ENCODE measurements around the gene SPHKAP.
"Not testable (repeated sequence)": the region's sequence is repeated elsewhere in the genome, so short reads cannot be mapped to it uniquely, and the experiment has no call there.

The SPHKAP gene

DNA sequence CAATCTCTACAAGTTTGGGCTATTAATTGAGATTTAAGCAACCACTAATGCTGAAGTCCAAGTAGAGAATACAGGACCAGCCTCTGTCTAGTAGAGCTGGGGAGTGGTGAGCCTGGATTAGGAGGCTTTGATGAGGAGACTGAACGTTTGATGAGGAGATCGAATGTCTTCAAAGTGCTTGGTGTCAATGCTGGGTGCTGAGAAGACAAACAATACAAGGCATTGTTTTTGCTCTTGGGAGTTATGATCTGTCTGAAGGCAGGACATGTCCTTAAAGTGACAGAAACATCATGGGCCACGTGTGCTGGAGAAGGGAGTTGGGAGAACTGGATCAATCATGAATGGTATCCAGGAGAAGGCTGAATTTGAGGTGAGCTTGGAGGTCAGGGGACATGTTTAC lies 143.6 kb downstream of the SPHKAP start:
- DNase-seq = no peak

DNA sequence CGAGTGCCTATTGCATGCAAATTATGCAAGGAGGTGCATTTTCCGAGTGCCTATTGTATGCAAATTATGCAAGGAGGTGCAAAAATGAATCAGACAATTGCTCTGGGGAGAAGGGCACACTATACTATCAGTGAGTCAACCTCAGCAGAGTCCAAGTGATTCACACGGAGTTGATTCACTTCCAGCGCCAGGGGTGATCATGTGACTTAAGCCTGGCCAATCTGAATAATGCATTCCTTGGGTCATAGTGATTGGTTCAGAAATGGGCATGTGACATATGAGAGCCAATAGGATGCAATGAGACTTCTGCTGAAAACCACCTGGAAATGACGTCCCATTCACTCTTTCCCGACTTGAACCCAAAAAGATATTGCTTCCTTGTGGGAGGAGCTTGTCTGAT lies 157.9 kb downstream of the SPHKAP start:
- no peak for DNase-seq

DNA sequence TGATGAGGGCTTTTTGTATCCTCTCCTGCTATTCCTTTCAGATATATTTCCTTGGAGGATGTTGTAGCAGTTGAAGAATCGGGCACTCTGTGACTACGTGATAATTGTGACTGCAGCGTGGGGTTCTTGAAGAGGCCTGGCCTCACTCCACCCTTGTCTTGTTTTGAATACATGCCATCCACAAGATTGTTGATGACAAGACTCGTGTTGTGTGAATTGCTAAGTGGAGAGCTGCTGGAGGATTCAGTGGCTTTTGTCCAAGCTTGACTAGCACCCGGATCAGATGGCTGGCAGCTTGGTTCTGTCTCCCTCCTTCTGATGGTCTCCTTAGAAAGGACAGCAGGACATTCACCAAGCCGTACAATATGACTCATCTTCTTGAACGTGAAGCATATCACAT lies 163.2 kb downstream of the SPHKAP start:
- no peak for DNase-seq

DNA sequence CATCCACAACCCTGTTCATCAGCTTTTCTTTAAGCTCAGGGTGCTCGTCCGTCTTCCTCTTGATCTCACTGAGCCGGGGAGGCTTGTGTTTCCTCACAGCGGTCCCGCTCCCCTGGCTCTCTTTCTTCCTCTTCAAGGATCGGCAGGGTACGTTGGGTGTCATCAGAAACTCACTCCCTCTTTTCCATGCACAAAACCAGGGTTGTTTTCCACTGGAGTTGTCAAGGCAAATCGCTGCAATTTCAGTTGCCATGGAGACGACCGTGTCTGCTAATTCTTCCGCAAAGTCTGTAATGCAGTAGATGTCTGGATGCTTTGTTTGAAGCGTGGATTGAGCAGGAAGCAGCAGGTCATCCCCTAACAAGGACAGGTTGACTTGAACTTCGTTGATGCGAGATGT lies 163.7 kb downstream of the SPHKAP start:
- DNase-seq = no peak

DNA sequence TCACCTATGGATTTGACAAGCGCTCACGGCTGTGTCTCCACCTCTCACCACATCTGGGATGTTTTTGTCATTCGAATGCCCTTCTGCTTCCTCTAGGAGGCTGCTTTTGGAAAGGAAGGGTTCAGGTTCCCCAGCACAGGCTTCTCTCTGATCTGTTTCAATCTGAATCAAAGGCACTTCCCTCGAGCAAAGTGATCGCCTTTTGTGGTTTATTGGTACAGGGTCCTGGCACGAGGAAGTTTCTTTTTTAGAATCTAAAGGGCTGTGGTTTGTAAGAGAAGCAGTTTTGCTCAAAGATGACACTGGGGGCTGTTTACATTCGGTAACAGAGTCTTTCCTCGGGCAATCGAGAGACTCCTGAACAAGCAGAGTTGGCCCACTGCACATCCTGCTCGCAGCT lies 165.1 kb downstream of the SPHKAP start:
- DNase-seq = no peak

DNA sequence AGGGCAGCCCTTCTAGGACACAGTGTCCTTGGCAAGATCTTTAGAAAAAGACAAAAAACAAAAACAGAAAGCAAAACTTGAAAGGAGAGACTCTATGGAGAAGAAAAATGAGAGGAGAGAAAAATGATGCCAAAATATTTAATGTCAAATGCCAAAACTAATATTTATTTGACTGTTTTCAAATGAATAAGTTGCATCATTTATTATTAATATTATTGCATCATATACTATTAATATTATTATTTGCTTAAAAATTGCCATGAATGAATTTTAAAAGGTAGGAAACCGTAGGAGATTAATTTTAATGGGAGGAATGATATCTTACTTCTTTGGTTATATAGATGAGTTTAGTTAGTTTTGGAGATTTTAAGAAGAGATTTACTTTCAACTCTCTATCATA lies 165.7 kb downstream of the SPHKAP start:
- DNase-seq = no peak

DNA sequence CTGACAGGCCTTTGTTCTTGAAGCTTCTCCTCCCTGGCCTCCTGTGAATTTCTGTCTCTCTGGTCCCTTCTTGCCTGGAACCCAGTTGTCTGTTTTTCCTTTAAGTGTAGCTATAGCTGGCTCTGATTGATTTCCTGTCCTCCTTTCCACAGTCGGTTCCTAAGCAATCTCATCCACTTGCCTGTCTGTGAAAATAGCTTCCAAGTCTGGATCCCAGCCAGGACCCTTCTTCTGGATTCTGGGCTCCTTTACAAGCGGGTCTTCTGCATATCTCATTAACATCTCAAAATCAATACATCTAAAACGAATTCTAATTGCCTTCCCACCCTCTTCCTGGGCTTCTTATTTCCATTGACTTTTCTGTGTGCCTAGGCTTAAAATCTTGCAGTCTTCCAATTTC lies 185.1 kb downstream of the SPHKAP start:
- DNase-seq = no peak

DNA sequence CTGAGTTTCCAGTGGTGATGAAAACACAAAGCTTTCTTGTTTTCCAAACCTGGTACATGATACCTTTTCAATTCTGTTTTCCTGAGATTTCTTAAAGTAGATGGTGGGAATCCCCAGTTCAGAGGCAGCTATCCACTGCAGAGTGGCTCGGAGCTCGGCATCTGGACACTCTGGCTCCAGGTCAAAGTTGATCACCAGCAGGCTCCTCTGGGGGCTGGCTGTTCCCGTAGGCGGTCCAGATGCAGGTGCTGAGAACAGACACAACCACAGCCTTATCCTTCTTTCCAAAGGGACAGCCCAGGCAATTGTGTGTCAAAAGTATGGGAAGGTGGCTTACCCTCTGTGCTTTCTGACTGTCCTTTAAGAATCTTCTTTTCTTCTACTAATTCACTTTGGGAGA lies 190.6 kb downstream of the SPHKAP start:
- DNase-seq = no peak

DNA sequence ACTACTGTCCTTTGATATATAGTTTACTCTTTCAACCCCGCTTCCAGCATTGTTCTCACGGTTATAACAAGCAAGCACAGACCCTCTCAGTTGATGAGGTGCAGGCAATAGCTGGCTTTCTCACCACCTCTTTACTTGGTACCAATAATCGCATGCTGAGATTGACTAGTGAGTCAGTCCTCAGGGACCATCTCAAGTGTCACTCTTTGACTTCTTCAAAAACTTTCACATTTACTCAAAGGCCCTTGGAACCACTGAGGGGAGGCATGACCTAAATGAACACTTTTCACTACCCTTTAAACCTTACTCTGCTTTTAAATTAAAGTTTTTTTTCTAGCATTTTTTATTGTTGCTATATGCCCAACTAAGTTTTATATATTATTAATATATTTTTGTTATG lies 208.2 kb downstream of the SPHKAP start:
- no peak for DNase-seq

DNA sequence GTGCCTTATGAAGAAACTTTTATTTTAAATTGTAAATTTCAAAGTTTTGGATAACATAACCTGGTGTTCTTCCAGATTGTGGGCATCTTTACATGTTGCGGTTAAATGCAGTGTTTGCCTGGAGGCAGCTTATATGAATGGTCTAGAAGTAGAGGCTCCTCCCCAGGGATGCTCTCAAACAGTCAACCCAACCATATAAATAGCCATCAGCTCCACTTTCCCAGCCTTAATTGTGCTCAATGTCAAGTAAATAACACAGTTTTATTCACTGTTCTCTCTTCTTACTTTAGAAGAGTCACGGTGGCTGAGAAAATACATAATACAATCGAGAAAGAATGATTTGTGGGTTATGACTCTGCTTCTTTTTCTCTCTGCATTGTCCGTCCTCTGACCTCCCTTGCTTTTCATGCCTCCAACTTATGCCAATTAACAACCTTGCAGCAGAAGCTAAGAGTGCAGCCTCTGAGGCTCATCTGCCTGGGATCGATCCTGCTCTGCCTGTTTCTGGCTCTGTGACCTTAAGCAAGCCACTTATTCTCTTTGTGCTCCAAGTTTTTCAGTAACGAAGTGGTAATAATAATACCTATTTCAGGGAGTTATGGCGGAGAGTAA lies 209.8 kb downstream of the SPHKAP start:
- no peak for DNase-seq

DNA sequence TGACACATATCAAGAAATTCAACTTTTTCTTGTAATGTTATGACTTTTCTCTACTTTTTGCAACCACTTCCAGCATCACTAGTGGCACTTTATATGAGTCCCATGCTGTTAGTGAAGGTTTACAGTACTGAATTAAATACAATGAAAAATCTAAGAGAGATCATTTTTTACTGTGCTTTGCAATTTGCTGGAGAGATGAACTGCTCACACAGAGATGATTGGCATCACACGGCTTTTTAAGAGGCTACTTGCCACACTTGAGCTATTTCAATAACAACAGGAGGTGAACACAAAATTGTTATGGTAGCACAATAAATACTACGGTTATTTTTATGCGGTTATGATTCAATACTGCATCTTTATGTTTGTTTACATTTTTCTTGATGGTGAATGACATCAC lies 221.2 kb downstream of the SPHKAP start:
- no peak for DNase-seq

DNA sequence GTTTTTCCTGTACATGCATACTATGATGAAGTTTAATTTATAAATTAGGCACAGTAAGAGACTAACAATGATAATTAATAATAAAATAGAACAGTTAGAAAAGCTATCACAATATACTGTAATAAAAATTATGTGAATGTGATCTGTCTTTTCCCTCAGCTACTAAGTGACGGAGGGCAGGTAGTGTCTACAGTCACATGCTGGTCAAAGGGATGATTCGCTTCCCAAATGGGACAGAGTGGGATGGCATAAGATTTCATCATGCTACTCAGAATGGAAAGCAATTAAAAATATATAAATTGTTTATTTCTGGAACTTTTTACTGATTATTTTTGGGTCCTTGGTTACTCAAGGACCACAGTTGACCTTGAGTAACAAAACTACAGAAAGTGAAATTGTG lies 238.5 kb downstream of the SPHKAP start:
- DNase-seq = no peak

DNA sequence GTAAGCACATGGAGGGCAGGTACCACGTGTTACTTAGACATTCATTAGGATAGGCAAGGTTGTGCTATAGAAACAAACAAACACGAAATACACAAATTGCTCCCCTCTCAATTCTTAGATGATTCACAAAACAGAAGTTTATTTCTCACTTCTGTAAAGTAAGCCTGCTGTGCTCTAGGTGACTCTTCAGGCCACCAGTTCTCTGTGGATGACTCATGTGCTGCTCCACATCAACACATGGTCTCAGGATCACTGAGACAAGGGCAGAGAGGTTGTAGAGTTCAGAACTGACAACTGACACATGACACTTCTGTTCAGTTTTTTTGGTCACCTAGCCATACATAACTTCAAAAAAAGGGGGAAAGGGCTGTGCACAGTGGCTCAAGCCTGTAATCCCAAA lies 239.5 kb downstream of the SPHKAP start:
- no peak for DNase-seq

DNA sequence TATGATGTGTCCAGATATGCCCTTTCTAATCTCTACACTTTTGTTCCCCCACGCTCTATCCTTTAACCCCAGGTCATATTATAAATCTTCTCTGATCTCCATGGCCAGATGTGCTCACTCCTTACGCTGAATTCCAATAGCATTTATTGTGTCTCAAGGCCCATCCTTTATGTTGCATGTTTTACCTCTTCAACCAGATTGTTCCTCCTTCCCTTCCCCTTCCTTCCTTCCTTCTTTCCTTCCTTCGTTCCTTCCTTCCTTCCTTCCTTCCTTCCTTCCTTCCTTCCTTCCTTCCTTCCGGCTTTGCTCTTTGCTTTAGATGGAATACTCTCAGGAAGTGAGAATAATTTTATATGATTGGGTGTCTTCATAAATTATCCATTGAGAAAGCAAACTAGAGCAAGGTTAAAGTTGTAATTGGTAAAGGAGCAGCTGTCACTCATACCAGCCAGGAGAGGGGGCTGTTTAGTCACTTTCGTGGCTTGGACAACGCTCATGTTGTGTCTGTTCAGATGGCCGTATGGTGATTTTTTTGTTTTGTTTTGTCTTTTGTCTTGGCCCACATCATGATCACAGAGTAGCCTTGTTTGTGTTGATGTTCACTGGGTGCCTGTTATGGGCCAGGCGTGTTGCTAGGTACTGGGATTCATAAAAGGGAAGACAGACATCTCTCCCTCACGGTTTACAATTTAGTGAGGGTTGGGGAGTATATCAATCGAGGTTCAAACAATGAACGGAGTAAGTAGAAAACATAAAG lies 242.0 kb downstream of the SPHKAP start:
- no peak for DNase-seq

DNA sequence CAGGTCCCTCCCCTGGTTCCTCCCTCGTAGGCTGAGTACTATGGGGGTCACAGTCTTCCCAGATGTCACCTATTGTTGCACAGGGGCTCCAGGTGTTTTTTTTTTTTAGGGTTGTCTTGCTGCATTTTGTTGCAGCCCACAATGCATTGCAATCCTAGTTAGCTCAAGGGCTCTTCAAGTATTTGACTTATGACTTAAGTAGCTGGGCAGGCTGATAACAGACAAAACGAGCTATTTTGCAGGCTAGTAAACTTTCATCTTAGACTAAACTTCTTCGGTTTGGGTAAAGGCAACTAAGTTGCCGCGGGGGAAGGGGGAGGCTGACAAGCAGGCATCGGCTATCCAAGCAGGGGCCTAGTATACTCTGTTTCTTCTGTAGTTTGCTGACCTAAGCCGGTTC lies 245.2 kb downstream of the SPHKAP start:
- not testable (repeated sequence) for DNase-seq

DNA sequence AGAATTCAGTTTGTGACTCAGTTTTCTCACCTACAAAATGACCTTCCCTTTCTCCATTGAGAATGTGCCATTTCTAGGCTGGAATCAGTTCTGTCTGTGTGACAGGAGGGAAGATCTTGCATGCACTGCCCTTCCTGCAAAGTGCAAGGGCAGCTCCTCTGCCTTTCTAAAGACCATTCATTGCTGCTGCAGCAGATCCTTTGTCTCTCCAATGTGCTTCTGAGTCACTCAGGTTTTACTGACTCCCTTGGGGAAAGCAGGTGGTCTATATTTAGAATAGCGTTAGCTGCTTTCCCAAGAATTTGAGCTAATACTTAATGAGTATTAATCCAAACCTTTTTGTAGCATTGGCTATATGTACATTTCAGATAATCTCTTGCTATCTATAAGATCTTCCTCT lies 247.6 kb downstream of the SPHKAP start:
- no peak for DNase-seq

DNA sequence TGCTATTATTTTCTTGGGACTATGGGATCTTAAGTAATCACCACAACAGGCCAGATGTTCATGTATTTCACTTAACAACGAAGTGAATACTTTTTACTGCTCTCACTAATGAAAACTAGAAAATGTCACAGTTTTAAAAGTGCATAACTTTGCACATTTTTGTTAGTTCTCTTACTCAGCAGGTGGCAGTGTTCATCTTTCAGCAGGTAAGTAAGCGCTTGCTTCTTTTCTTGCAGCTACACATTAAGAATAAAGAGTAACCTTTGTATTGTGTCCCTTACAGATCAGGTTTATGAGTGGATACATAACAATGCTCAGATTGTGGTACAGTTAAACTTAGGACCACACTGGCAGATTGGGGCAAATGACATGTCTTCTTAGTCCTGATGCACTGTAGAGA lies 249.1 kb downstream of the SPHKAP start:
- no peak for DNase-seq

DNA sequence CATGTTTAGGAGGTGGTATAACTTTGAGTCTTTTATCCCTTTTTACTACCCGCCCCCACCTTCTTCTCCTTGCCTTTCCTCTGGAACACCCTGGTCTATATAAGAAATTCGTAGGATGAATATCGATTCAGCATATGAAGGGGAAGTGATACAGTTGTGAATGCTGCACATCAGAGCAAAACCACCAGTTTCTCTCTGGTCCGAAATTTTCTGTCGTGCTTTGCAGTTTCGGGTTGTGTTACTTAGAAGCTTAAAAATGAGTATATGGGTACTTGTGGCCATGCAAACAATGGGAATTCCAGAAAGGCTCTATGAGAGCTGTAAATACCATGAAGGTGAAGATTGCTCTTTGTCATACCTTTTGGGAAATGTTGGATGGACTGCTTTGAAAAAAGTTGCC lies 249.5 kb downstream of the SPHKAP start:
- no peak for DNase-seq
